Ascending aorta (tissue), 2 donors: ENCODE data around the gene S100PBP. TPM values are rescaled to one million over a fixed set of nuclear protein-coding genes. Genes with fewer than 3 reads are reported as not detected.

ENCODE experiments used
- DNase-seq, 2 donors: peaks; one replicate each; pipeline ENCODE4 v3.0.0-alpha.2; 2019; ENCODE audit warnings: low spot score in 2 of 2
- H3K27ac ChIP-seq, 2 donors: fragments of 200-600 bp; sonication (generic); one replicate each; pipeline ENCODE4 v1.5.1; 2016 to 2017; ENCODE audit warnings: mild to moderate bottlenecking in 1 of 2
- H3K27me3 ChIP-seq: fragments of 200-600 bp; sonication (generic); one replicate; pipeline ENCODE4 v1.5.1; 2017
- H3K36me3 ChIP-seq, 2 donors: fragments of 200-600 bp; sonication (generic); one replicate each; pipeline ENCODE4 v1.5.1; 2016
- H3K4me1 ChIP-seq, 2 donors: fragments of 200-600 bp; sonication (generic); one replicate each; pipeline ENCODE4 v1.5.1; 2016 to 2017; ENCODE audit warnings: mild to moderate bottlenecking in 1 of 2
- H3K4me3 ChIP-seq, 2 donors: fragments of 200-600 bp; sonication (generic); one replicate each; pipeline ENCODE4 v1.5.1; 2016 to 2017; ENCODE audit warnings: mild to moderate bottlenecking in 1 of 2
- H3K9me3 ChIP-seq, 2 donors: fragments of 200-600 bp; sonication (generic); one replicate each; pipeline ENCODE4 v1.5.1; 2016
- CTCF ChIP-seq, 3 experiments: fragments of 200-600 bp in 2 of 3; fragments of 450-650 bp in 1 of 3; sonication (generic) in 2 of 3; IDR thresholded peaks; one replicate each; pipeline ENCODE4 v1.5.1; 2016 to 2019; ENCODE audit warnings: antibody characterized with exemption in 3 of 3, mild to moderate bottlenecking in 1 of 3, moderate library complexity in 1 of 3
- intact Hi-C: fragments of 100-400 bp; cut with DNase I; formaldehyde crosslinking; loops from one replicate; pipeline ENCODE4 v1.15.1; 2023
- total RNA-seq: library from RNA; depleted of rRNA; stranded (reverse); fragments of >200 nt; gene quantifications from one replicate; pipeline ENCODE4 v1.1.0, GENCODE V29; 2016

The S100PBP gene
- 1.6 TPM for total RNA-seq

GRCh38 chr1:32817159-32817814 is at the start of gene S100PBP, which contains the start of gene YARS1:
Gene S100PBP (plus strand): TSS chr1:32817653. CDS start chr1:32826100, 8,447 bp downstream.
Gene YARS1 (minus strand): TSS chr1:32817358. CDS start chr1:32817244, 114 bp downstream.
- Histone ChIP-seq H3K4me3 (peak within 1 kb of the TSS; percentile 70 to 84), H3K9me3 (no peaks in the 10 kb centered on the region), H3K27me3 (no peaks in the 10 kb centered on the region), H3K27ac (peak within 1 kb of the TSS; percentile 91 to 92), H3K4me1 (peaks cover 13 to 36% of the 10 kb centered on the region in 2 donors), H3K36me3 (no peaks in the 10 kb centered on the region)
- TF ChIP-seq CTCF (IDR thresholded peaks at IDR 0.05): no peak
- DNase-seq: peak; percentile 94 to 100
- intact Hi-C loops: loop anchor here (1.0 to 5.0 kb wide), 4 partner anchors 54 to 365 kb away; partner anchors contain the start of genes FNDC5, SYNC, TRIM62 and ZBTB8OS

GRCh38 chr1:32768110-32768850 is 49.2 kb upstream of the S100PBP start:
- DNase-seq: no peak
- intact Hi-C loops: no loop called here
- Histone ChIP-seq H3K36me3 (peaks cover 3 to 10% of the 10 kb centered on the region in 2 donors), H3K9me3 (no peaks in the 10 kb centered on the region), H3K4me1 (peaks cover 0 to 8% of the 10 kb centered on the region in 2 donors), H3K4me3 (no peak overlapping the region), H3K27ac (no peak overlapping the region), H3K27me3 (no peaks in the 10 kb centered on the region)
- TF ChIP-seq CTCF (IDR thresholded peaks at IDR 0.05): no peak

GRCh38 chr1:32769524-32770220 is 47.8 kb upstream of the S100PBP start:
- TF ChIP-seq CTCF (IDR thresholded peaks at IDR 0.05): no peak
- no peak overlapping the region for H3K4me3 ChIP-seq
- H3K4me1 ChIP-seq: peaks cover 0 to 8% of the 10 kb centered on the region in 2 donors
- no peaks in the 10 kb centered on the region for H3K27me3 ChIP-seq
- intact Hi-C loops: no loop called here
- peaks cover 11 to 14% of the 10 kb centered on the region in 2 donors for H3K36me3 ChIP-seq
- H3K27ac ChIP-seq: no peak overlapping the region
- H3K9me3 ChIP-seq: no peaks in the 10 kb centered on the region
- DNase-seq: no peak

GRCh38 chr1:32770221-32770731 is 47.2 kb upstream of the S100PBP start:
- no peaks in the 10 kb centered on the region for H3K9me3 ChIP-seq
- H3K27ac ChIP-seq: no peak overlapping the region
- intact Hi-C loops: no loop called here
- H3K4me3 ChIP-seq: no peak overlapping the region
- H3K4me1 ChIP-seq: peaks cover 0 to 4% of the 10 kb centered on the region in 2 donors
- H3K27me3 ChIP-seq: no peaks in the 10 kb centered on the region
- DNase-seq: no peak
- peaks cover 15 to 17% of the 10 kb centered on the region in 2 donors for H3K36me3 ChIP-seq
- TF ChIP-seq CTCF (IDR thresholded peaks at IDR 0.05): no peak

GRCh38 chr1:32770741-32771548 is 46.5 kb upstream of the S100PBP start:
- no peaks in the 10 kb centered on the region for H3K9me3 ChIP-seq
- no peak for TF ChIP-seq CTCF (IDR thresholded peaks at IDR 0.05)
- H3K36me3 ChIP-seq: peaks cover 20 to 23% of the 10 kb centered on the region in 2 donors
- no peaks in the 10 kb centered on the region for H3K27me3 ChIP-seq
- intact Hi-C loops: no loop called here
- no peak overlapping the region for H3K27ac ChIP-seq
- DNase-seq: no peak
- peaks cover 0 to 4% of the 10 kb centered on the region in 2 donors for H3K4me1 ChIP-seq
- H3K4me3 ChIP-seq: no peak overlapping the region
